LNCAP (cell line): Measurements from ENCODE around the gene MBD1.

Experiments used
- CTCF ChIP-seq: fragments of 450-650 bp; IDR thresholded peaks from 2 replicates; pipeline ENCODE4 v1.5.1; 2017; ENCODE audit warnings: mild to moderate bottlenecking

Gene MBD1, protein sequence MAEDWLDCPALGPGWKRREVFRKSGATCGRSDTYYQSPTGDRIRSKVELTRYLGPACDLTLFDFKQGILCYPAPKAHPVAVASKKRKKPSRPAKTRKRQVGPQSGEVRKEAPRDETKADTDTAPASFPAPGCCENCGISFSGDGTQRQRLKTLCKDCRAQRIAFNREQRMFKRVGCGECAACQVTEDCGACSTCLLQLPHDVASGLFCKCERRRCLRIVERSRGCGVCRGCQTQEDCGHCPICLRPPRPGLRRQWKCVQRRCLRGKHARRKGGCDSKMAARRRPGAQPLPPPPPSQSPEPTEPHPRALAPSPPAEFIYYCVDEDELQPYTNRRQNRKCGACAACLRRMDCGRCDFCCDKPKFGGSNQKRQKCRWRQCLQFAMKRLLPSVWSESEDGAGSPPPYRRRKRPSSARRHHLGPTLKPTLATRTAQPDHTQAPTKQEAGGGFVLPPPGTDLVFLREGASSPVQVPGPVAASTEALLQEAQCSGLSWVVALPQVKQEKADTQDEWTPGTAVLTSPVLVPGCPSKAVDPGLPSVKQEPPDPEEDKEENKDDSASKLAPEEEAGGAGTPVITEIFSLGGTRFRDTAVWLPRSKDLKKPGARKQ

GRCh38 chr18:50281295-50281971 is at the start of gene MBD1:
Gene MBD1 (minus strand): TSS chr18:50281523. CDS start chr18:50279992, 1,531 bp downstream.
- TF ChIP-seq CTCF, result no peak

GRCh38 chr18:50330176-50330575 is 48.9 kb upstream of the MBD1 start:
- TF ChIP-seq CTCF, result no peak

GRCh38 chr18:50327983-50328382 is 46.7 kb upstream of the MBD1 start:
- no peak for TF ChIP-seq CTCF

DNA sequence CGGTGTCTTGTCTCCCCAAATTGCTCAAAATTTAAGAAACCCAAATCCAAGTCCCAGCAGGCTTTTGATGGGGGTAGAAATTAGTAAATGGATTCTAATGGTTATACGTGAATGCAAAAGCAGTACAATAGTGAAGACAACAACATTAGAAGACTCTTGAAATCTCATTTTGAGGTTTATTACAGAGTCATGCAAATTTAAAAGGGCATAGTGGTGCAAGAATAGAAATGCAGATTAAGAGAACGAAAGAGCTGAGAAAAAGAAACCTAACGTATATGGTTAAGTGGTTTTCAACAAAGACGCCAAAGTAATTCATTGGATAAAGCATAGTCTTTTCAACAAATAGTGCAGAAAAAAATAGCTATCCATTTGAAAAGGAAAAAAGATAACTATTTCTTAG is 39.4 kb upstream of the MBD1 start:
- TF ChIP-seq CTCF, result no peak

DNA sequence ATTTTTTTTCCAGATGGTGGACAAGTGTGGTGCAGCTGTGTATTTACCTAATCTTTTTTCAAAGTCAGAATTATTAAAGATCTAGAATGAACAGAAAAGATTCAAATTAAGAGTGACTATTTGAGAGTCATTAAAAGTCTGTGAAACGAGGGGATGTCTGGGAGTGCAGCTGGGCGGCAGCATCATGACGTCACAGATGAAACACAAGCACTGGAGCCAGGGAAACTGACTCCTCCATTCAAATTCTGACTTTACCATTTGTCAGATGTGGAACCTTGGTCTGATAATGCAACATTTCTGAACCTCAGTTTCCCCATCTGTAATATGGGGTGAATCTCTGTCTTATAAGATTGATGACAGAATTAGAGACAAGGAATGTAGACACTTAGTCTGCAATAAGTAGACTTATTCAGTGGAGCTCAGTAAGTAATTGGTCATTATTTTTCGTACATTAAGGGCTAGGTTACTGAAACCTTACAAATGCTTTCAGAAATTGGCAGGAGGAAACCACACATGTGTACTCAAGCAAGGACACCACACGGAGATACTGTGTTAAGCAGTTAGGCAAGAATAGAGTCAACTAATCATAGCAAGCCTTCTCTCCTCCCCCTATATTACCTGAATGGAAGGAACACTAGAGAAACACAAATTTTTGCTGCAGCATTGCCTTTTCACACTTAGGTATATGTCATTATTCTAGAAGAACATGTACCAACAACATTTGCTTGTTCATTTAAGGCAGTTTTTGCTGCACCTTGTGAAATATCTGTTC is 34.0 kb upstream of the MBD1 start:
- TF ChIP-seq CTCF, result no peak

DNA sequence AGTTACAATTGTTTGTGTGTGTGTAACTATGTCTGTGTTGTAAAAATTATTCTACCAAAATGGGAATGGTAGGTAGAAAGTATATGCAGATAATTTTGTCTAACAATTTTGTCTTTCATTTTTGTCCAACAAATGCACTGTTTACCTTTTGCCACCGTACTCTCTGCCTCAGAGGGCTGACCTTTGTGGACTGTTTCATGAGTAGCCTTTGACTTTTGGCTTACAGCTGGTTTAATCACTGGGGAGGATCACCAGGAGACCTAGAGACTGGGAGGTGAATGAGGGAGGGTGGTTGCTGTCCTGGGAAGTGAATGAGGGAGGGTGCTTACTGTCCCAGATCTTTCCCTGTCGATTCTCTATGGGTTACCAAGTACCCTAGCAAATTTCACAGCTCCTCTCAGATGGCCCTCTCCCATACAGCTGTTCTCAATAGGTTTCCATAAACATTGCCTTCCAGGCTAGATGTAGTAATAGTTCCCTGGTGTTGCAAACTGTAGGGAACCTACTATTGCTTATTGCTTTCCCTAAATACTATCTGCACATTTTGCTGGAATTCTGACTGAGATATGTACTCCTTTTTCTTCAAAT is 32.6 kb upstream of the MBD1 start:
- TF ChIP-seq CTCF, result no peak
